ENCODE data around the gene UNC13C.

Gene UNC13C

GRCh38 chr15:54026258-54026657 lies 48.0 kb downstream of the UNC13C start:
- DNase-seq, result no peak

- no peak for DNase-seq
These were observed 48.6 kb downstream of the UNC13C start for GRCh38 chr15:54026891-54027290.

- no peak for DNase-seq
These were observed 50.8 kb downstream of the UNC13C start for GRCh38 chr15:54029081-54029480.

GRCh38 chr15:54032066-54032465 lies 53.8 kb downstream of the UNC13C start:
- DNase-seq, result no peak

GRCh38 chr15:54033356-54033860 lies 55.2 kb downstream of the UNC13C start:
- DNase-seq, result no peak

GRCh38 chr15:54033869-54034458 lies 55.7 kb downstream of the UNC13C start:
- DNase-seq, result no peak

GRCh38 chr15:54035616-54036015 lies 57.4 kb downstream of the UNC13C start:
- DNase-seq, result no peak

- no peak for DNase-seq
These were observed 67.2 kb downstream of the UNC13C start for GRCh38 chr15:54045397-54045796.

- no peak for DNase-seq
These were observed 67.9 kb downstream of the UNC13C start for GRCh38 chr15:54046093-54046492.

- DNase-seq, result no peak
These were observed 86.1 kb downstream of the UNC13C start for GRCh38 chr15:54064365-54064764.

GRCh38 chr15:54066403-54066802 lies 88.2 kb downstream of the UNC13C start:
- DNase-seq, result no peak

GRCh38 chr15:54082836-54083492 lies 104.7 kb downstream of the UNC13C start:
- peak; percentile 23 for DNase-seq

GRCh38 chr15:54083501-54083900 lies 105.3 kb downstream of the UNC13C start:
- no peak for DNase-seq

GRCh38 chr15:54083991-54084390 lies 105.8 kb downstream of the UNC13C start:
- DNase-seq, result no peak

GRCh38 chr15:54088837-54089236 lies 110.6 kb downstream of the UNC13C start:
- DNase-seq, result no peak

GRCh38 chr15:54089776-54090175 lies 111.5 kb downstream of the UNC13C start:
- no peak for DNase-seq

GRCh38 chr15:54091651-54092050 lies 113.4 kb downstream of the UNC13C start:
- DNase-seq, result no peak

- DNase-seq, result no peak
These were observed 116.4 kb downstream of the UNC13C start for GRCh38 chr15:54094661-54095060.

- DNase-seq, result no peak
These were observed 118.8 kb downstream of the UNC13C start for GRCh38 chr15:54097019-54097418.

- no peak for DNase-seq
These were observed 120.8 kb downstream of the UNC13C start for GRCh38 chr15:54099010-54099409.

- DNase-seq, result no peak
These were observed 123.5 kb downstream of the UNC13C start for GRCh38 chr15:54101664-54102270.

- DNase-seq, result no peak
These were observed 124.5 kb downstream of the UNC13C start for GRCh38 chr15:54102704-54103103.

- no peak for DNase-seq
These were observed 130.8 kb downstream of the UNC13C start for GRCh38 chr15:54109014-54109413.

GRCh38 chr15:54119051-54119450 lies 140.8 kb downstream of the UNC13C start:
- DNase-seq, result no peak

Data from activated CD4-positive, alpha-beta T cell treated with anti-CD3 and anti-CD28 coated beads, Interleukin-2, amount 50 U/mL, for 16 hours (primary cell).